Right ventricle myocardium inferior (tissue), 1 donor: ENCODE data around the gene PAQR7. TPM values are rescaled to one million over a fixed set of nuclear protein-coding genes. Genes with fewer than 3 reads are reported as not detected.
A peak's percentile ranks its signal among the peaks of the same experiment; 100 is the strongest.

Source experiments
- ATAC-seq: fragments of 200-7000 bp; cut with Tn5 transposase; one replicate; pipeline ENCODE4 v1.9.1; 2020; ENCODE audit warnings: mild to moderate bottlenecking, moderate library complexity
- DNase-seq: peaks from one replicate; pipeline ENCODE4 v3.0.0; 2021; ENCODE audit errors: missing footprints
- intact Hi-C: fragments of 100-400 bp; cut with DNase I; formaldehyde crosslinking; loops from one replicate; pipeline ENCODE4 v1.11.0; 2022
- total RNA-seq: library from RNA; stranded (reverse); fragmentation: NEBNext Ultra II Directional; extraction: Animal tissue kit (Norgen Biotek cat#: 25700); gene quantifications from one replicate; pipeline ENCODE4 v1.2.1, GENCODE V29; 2021
- donor health status: DM: no; HTN: yes; CAD: no; lungs with severe emphysema.

The PAQR7 gene
- total RNA-seq, 1 donor from 2014 or later, result 2.2 TPM

- ATAC-seq (peak; percentile 36), DNase-seq (no peak)
- intact Hi-C loops, result no loop called here
Measured at GRCh38 chr1:25829046-25829445, 46.5 kb downstream of the PAQR7 start.

- DNase-seq, result no peak
- intact Hi-C loops, result no loop called here
- ATAC-seq, result no peak
Measured at GRCh38 chr1:25828491-25828890, 47.0 kb downstream of the PAQR7 start.

- no peak for DNase-seq
- no peak for ATAC-seq
- intact Hi-C loops, result no loop called here
Measured at GRCh38 chr1:25826571-25826970, 48.9 kb downstream of the PAQR7 start.

DNA sequence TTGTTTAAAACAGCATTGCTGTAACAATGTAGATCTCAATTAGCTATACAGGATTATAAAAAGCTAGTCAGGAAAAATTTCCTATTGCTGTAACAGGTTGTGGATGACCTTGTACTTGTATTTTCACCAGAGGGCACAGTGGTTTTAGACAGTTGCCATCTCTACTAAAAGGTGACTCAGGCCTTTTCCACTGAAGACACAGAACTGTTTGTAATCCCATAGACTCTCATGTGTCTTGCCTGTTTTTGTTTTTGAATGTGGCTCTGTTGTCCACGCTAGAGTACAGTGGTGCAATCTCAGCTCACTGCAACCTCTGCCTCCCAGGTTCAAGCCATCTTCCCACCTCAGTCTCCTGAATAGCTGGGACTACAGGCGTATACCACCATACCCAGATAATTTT lies 49.9 kb downstream of the PAQR7 start:
- intact Hi-C loops, result no loop called here
- DNase-seq (no peak), ATAC-seq (no peak)

GRCh38 chr1:25821630-25822091 lies 53.8 kb downstream of the PAQR7 start:
- intact Hi-C loops, result loop anchor here (5.0 kb wide), 1 partner anchor 176 kb away; the partner anchor contains the start of gene PAFAH2

DNA sequence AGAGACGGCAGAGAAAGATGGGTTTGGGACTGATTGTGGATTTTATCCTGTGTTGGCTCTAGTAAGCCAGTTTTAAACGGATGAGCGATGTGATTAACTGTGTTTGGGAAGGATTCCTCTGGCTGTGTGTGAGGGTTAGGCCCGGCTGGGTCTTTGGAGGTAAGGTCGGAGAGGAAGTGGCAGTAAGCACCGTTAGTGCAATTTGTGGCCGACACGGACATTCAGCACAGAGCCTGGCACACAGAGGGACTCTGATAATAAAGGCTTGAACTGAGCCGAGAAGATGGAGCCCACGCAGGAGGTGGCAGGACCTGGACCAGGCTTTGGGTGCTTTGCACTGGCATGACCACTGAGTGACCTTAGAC lies 54.4 kb downstream of the PAQR7 start:
- DNase-seq (no peak), ATAC-seq (no peak)
- intact Hi-C loops, result loop anchor here (5.0 kb wide), 1 partner anchor 176 kb away; the partner anchor contains the start of gene PAFAH2

More at GRCh38 chr1:25821630-25822091, 53.8 kb downstream of the PAQR7 start:
- ATAC-seq (no peak), DNase-seq (no peak)

DNA sequence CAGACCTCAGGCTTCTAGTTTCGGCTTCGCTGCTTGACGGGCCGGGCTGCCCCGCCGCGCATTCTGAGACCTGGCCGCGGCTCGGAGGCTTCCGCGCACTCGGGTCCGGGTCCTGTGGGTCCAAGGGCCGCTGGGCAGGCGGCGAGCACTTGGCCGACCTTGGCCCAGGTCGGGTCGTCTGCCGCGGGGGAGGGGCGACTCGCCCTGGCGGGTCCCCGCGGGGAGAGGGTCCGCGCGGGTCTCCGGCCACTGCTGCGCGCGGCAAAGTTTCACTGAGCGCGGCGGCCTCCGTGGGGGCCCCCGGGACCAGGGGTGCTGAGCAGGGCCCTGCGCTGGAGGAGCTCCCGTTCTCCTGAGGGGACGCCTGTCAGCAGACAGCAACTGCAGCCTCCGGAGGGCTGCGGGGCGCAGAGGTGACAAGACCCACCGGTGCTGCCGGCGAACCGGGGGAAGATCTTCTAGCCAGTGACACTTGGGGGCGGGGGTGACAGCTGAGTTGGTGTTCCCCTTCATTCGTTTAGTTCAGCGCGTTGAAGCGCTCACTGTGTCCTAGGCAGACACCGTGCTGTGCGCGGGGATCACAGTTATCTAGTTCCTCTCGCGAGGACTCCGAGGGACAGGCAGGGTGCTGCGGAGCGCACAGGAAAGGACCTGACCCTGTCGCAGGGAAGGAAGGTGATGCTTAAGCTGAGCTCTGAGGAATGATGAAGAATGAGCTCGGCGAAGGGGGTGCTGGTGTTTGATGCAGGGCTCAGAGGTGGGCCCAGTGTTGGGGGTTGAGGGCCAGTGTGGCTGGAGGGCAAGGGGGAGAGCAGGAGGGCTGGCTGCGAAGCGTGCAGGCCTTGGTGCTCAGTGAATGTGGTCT lies 55.0 kb downstream of the PAQR7 start:
- DNase-seq (peak; percentile 85), ATAC-seq (peak; percentile 58)
- intact Hi-C loops, result loop anchor here (5.0 kb wide), 1 partner anchor 177 kb away; the partner anchor contains the start of gene PAFAH2

- peak; percentile 92 for ATAC-seq
- peak; percentile 95 for DNase-seq
- intact Hi-C loops, result loop anchor here (5.0 to 10.0 kb wide), 2 partner anchors 178 to 575 kb away; partner anchors contain the start of genes PAFAH2 and RSRP1
Measured at GRCh38 chr1:25819491-25820246, 55.8 kb downstream of the PAQR7 start, which contains the start of gene MTFR1L. TSS of gene MTFR1L (plus strand) at chr1:25819954. CDS start at chr1:25823105, 3,151 bp downstream.

DNA sequence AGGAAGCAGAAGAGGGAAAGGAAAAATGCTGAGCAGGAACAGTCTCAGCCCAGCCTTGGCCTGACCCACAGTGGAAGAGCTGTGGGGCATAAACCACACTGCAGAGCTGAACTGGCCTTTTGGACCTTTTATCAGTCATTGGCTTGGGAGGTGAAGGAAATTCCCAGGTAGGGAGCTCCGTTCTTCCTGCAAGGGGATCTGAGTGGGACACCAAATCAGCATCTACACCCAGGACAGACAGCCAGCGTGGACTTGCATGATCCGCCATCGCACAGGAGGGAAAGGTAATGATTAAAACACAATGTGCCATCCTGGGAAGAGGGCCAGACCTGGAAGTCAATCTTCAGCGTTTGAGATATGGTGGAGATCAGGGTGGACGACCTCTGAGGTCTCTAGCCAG lies 56.9 kb downstream of the PAQR7 start:
- no peak for ATAC-seq
- intact Hi-C loops, result loop anchor here (10.0 kb wide), 1 partner anchor 574 kb away; the partner anchor contains the start of gene RSRP1

DNA sequence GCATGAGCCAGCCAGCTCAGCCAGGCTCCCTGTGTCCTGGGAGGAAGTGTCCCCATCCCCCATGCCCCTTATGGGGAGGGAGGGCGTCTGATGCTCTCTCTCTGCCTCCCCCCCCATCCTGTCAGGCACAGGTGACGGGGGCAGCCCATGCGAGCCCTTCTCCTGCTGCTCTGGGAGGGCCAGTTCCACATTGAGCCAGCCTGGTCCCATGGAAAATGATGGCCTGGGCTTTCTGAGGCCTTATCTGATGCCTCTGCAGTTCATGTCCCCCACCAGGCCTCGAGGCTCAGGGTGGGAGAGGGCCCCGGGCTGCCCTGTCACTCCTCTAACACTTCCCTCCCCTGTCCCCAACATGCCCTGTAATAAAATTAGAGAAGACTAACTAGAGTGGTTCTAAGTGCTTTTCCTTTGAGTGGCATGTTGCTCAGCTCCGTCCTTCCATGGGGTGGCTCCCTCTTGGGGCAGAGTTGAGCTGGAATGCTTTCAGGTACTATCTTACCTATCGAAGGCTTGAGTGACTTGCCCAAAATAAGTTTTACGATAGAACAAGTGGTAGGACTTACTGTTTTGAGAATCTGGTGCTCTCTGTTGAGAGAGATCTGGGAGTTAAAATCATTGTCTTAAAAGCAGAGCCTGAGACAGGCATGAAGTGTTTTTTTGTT lies 57.5 kb downstream of the PAQR7 start:
- intact Hi-C loops, result loop anchor here (10.0 kb wide), 1 partner anchor 573 kb away; the partner anchor contains the start of gene RSRP1
- no peak for DNase-seq
- ATAC-seq, result no peak

More for the DNA sequence above, 56.9 kb downstream of the PAQR7 start:
- DNase-seq, result no peak

DNA sequence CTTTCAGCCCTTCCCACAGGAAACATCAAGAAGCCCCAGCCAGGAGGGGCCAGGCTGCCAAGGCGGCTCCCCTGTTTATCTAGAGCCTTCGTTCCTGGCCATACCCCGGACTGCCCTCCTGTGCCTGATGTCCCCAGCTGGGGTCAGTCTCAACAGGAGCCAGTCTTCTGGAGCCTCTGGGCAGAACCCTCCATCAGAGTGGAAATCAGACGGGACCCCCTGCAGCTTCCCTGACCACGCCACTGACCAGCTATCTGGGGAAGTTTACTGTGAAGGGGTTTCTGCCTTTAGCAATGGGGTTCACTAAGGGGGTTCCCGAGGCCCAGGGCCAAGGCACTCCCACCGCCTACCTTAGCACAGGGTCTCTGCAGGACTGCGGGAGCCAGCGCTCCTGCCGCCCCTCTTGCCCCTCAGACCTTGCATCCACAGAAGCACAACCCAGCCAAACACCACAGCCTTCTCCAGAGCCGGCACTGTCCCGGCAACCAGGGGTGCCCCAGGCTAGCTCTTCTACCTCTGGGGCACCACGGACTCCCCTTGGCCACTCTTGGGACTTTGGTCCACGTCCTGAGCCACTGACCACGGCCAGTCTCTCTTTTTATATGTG lies 59.3 kb downstream of the PAQR7 start:
- DNase-seq (peak; percentile 44), ATAC-seq (no peak)
- intact Hi-C loops, result loop anchor here (10.0 kb wide), 1 partner anchor 571 kb away; the partner anchor contains the start of gene RSRP1

- intact Hi-C loops, result loop anchor here (10.0 kb wide), 1 partner anchor 571 kb away; the partner anchor contains the start of gene RSRP1
- peak; percentile 61 for DNase-seq
- no peak for ATAC-seq
Measured at GRCh38 chr1:25815208-25816111, 60.0 kb downstream of the PAQR7 start.

DNA sequence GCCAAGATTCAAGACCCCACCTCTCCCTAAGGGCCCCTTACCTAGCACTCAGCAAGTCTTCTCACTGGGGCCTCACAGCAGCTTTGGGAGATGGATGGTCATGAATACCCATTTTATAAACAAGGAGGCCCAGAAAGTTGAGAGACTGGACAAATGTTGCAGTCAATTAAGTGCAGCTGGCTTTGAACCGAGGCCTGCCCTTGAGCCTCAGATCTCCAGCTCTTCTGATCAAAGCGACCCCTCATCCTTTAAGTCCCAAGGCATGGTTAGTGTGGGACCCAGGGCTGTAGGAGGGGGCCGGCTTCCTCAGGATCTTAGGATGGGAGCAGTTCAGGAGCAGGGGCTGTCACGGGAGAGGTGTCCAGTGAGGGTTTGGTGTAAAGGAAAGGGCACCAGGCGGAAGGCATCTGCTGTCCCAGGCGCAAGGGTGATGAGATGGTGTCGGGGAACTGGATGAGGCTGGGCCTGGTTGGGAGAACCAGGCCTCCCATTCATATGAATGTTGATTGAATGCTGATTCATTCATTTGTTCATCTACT lies 60.9 kb downstream of the PAQR7 start:
- no peak for ATAC-seq
- intact Hi-C loops, result loop anchor here (5.0 to 10.0 kb wide), 2 partner anchors 312 to 570 kb away; partner anchors contain the start of gene RSRP1
- no peak for DNase-seq

GRCh38 chr1:25813734-25814471 lies 61.6 kb downstream of the PAQR7 start:
- DNase-seq (peak; percentile 50), ATAC-seq (no peak)
- intact Hi-C loops, result loop anchor here (5.0 to 10.0 kb wide), 2 partner anchors 312 to 569 kb away; partner anchors contain the start of gene RSRP1

DNA sequence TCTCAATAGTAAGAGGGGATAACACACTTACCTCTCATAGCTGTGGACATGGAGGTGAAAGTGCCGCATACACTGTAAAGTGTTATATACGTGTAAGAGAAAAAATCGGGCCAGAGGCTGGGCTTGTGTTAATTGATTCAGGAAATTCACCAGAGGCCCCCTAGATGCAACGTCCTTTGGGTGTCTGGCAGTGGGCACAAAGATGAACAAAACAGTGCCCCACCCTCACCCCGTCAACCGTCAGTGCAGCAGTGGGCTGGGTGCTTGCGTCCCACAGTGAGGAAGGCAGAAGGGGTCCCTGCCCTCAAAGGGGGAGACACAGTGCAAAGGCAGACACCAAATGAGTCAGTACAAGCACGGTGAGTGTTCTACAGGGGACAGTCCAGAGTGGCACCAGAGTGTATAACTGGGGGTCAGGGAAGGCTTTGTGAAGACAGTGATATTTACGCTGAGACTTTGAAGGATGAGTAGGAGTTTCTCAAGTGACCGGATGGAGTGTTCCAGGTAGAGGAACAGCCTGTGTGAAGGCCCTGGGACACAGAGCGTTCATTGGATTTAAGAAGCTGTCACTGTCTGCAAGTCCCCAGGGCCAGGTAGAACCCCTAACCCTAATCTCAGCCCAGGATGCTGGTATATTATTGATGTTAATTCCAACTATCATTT lies 62.3 kb downstream of the PAQR7 start:
- ATAC-seq, result no peak
- intact Hi-C loops, result loop anchor here (5.0 to 10.0 kb wide), 2 partner anchors 311 to 568 kb away; partner anchors contain the start of gene RSRP1

More for the DNA sequence above, 62.3 kb downstream of the PAQR7 start:
- DNase-seq, result peak; percentile 52
